HEK293 (cell line): Measurements from ENCODE around the gene HTT-AS.

Experiments used
- CTCF ChIP-seq: fragments of 450-650 bp; formaldehyde crosslinking; IDR thresholded peaks from 2 replicates; pipeline ENCODE4 v1.5.1; 2016; ENCODE audit warnings: missing biosample characterization, missing genetic modification characterization
- HOXA7 ChIP-seq: sonication (generic); formaldehyde crosslinking; IDR thresholded peaks from 2 replicates; pipeline ENCODE4 v1.8.1; 2022; ENCODE audit warnings: missing genetic modification reagents, borderline replicate concordance
- KLF9 ChIP-seq: fragments of 450-650 bp; formaldehyde crosslinking; IDR thresholded peaks from 2 replicates; pipeline ENCODE4 v1.5.1; 2016; ENCODE audit warnings: missing biosample characterization, missing genetic modification characterization, low read depth
- RBAK ChIP-seq: fragments of 450-650 bp; formaldehyde crosslinking; IDR thresholded peaks from 2 replicates; pipeline ENCODE4 v1.5.1; 2016; ENCODE audit warnings: missing biosample characterization, missing genetic modification characterization
- ZNF274 ChIP-seq, 2 experiments: fragments of 200-500 bp in 1 of 2; fragments of 450-650 bp in 1 of 2; sonication (Bioruptor generic) in 1 of 2; formaldehyde crosslinking in 1 of 2; IDR thresholded peaks; 2 replicates each; pipeline versions ENCODE4 v1.5.1 to v1.6.1; 2014 to 2016; ENCODE audit warnings: borderline replicate concordance in 1 of 2, inconsistent platforms in 1 of 2, low read length in 1 of 2, missing biosample characterization in 1 of 2, missing genetic modification characterization in 1 of 2
- ZNF404 ChIP-seq: fragments of 450-650 bp; formaldehyde crosslinking; IDR thresholded peaks from 2 replicates; pipeline ENCODE4 v1.5.1; 2017; ENCODE audit warnings: missing biosample characterization, missing genetic modification characterization

DNA sequence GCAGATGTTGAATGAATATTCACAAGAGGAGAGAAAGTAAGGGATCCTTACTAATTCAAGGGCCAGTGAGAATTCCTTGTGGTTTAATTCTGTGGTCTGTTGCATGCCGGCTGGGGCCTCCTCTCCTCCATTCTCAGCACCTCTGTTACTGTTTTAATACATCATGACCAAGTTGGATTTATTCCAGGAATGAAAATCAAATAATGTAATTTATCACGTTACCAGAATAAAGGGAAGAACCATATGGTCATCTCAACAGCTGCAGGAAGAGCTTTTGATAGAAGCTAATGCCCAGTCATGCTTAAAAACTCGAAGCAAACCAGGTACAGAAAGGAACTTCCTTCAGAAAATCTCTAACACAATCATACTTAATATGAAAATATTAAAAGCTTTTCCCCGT lies 56.8 kb downstream of the HTT-AS start:
- TF ChIP-seq RBAK (tag by site-specific recombination) = no peak
- TF ChIP-seq CTCF (tag by site-specific recombination) = no peak
- no peak for TF ChIP-seq KLF9
- TF ChIP-seq HOXA7 (CRISPR knock-in tag) = no peak
- TF ChIP-seq ZNF274 (IDR thresholded peaks at IDR 0.05; ENCODE audit: low read length) = no peak
- no peak for TF ChIP-seq ZNF274 (tag by site-specific recombination; IDR thresholded peaks at IDR 0.05; ENCODE audit: borderline replicate concordance)
- no peak for TF ChIP-seq ZNF404 (tag by site-specific recombination)
